A673 (cell line): ENCODE results near the gene PDAP1.

ENCODE experiments used
- CTCF ChIP-seq: fragments of 300-800, 200-600 bp; sonication (generic); conservative IDR thresholded peaks from 2 replicates; pipeline ENCODE4 v1.5.1; 2017; ENCODE audit warnings: low read depth, mild to moderate bottlenecking, antibody characterized with exemption, low read length, moderate library complexity, mixed read lengths
- EZH2 ChIP-seq: fragments of 200-600 bp; sonication (generic); IDR thresholded peaks from 2 replicates; pipeline ENCODE4 v1.6.1; 2017; ENCODE audit warnings: borderline replicate concordance, low read depth, mild to moderate bottlenecking, mixed read lengths, antibody characterized with exemption, low read length; ENCODE audit not compliant: poor library complexity, severe bottlenecking

DNA sequence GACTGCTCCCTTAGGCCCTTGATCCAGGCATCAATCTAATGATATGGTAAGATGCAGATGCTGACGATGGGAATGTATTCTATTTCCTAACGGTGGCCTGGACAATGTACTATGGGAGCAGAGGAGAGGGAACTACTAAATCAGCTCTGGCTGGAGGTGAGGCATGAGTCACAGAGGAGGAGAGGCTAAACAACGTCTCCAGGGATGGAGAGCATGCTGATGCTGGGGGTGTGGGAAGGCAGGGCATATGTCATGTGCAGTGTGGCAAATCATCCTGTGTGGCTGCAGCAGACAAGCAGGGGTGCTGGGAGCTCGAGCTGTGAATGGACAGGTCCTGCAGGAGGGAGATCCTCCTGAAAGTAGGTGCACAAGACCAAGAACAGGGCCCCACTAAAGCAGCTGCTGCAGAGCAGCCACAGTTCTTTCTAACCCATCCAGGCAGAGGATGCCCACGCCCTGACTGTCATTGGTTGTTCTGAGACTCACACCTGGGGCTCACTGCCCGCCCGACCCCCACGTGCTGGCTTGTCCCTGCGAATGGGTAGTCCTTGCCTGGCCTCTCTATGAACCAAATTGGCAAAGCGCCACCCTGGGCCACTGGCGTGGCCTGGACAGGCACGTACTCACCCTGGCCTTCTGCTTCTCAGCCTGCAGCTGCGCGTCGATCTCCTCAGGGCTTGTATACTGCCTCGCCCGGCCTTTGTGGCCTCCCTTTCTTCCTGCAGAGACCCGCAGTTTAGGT is 4.0 kb downstream of the PDAP1 start:
- TF ChIP-seq CTCF (no peak), EZH2 (no peak)
